NCI-H1105 treated with DMSO at 0.1 percent for 48 hours (cell line): Measurements from ENCODE around the gene PDE6B.
A peak's percentile ranks its signal among the peaks of the same experiment; 100 is the strongest.
"Not testable (repeated sequence)": the region's sequence is repeated elsewhere in the genome, so short reads cannot be mapped to it uniquely, and the experiment has no call there.

Experiments
- DNase-seq: peaks from one replicate; lab custom pipeline; 2025; lab: John Stamatoyannopoulos, UW

Gene PDE6B

DNA sequence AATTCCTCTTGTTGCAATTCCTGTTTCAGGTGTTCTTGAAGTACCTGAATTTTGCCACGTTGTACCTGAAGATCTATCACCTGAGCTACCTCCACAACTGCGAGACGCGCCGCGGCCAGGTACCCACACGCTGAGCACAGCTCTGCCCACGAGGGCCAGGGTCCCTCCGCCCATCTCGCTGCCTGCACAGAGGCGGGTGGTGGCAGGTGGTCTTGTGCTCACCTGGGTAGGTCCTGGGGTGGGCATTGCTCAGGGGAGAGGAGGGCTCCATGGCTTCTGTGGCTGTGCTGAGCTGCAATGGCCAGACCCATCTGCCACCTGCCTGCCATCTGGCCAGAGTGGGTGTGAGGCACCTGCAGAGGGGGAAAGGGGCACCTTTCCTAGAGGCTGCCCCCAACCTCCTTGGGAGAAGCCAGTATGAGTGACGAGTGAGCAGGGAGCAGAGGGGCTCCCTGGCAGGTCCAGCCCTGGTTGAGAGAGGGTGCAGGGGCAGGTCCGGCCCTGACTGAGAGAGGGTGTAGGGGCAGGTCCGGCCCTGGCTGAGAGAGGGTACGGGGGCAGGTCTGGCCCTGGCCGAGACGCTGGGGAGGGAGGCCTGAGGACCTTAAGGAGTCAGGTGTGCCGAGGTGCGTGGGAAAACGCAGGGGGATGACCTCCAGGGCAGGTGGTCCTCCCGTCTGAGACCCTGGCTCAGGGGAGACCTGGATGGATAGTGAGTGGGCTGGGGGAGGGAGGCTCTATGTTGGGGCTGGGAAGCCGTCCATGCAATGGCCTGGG is 10.7 kb downstream of the PDE6B start:
- no peak for DNase-seq

DNA sequence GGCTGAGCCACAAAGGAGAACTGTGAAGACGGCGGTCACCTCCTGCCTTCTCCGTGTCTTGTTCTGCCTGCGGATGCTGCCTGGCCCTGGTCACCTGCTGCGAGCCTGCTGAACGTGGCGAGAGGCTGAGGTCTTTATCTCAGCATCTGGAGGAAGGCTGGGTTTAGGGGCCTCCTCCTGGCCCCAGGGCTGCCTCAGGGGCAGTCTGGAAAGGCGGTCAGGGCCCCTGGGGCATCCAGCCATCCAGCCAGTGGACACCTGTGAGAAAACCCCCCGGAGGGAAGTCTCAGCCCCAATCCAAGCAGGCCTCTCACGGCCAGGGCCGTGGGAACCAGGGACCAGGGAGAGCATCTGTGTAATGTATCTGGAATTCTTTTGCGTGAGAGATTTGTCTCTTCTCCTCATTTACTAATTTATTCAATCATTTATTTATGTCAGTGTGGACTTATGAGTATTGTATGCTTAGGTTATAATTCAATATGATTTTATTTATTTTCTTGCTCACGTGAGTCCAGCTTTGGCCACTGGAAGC is 11.3 kb downstream of the PDE6B start:
- no peak for DNase-seq

DNA sequence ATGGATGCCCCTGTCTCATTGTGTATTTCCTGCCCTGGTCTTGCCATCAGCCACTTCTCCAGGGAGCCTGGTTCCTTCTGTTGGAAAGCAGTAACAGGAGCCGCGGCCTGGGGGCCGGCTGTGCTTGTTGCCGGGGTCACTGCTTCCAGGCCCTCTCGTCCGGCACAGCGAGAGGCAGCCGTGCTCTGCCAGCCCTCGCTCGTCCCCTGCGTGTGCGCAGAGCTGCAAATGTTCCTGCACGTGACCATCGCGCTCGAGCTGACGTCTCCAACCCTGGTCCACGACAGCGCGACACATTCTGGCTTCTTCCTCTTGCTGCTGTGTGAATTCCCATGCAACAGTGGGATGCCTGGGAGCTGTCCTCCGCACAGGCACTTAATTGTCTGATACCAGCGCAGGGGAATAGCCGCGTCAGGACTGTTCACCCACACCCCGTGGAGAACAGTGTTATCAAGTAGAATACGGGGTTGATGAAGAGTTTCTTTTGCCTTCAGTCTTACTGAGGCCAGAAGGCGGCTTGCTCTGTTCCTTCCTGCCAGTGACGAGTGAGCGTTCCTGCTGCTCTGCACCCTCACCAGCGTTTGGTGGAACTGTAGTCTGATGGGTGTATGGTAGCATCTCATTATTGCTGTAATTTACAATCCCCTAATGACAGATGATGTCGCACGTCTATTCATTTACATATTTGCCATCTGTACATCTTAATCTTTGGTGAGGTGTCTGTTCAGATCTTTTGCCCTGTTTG is 12.3 kb downstream of the PDE6B start:
- DNase-seq, result no peak

DNA sequence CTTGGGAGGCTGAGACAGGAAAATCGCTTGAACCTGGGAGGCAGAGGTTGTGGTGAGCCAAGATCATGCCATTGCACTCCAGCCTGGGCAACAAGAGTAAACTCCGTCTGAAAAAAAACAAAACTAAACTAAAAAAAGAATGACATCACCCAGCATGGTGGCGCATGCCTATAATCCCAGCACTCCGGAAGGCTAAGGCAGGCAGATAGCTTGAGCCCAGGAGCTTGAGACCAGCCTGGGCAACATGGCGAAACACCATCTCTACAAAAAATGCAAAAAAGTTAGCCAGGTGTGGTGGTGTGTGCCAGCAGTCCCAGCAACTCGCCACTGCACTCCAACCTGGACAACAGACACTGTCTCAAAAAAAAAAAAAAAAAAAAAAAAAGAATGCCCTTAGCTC is 17.0 kb downstream of the PDE6B start:
- not testable (repeated sequence) for DNase-seq

DNA sequence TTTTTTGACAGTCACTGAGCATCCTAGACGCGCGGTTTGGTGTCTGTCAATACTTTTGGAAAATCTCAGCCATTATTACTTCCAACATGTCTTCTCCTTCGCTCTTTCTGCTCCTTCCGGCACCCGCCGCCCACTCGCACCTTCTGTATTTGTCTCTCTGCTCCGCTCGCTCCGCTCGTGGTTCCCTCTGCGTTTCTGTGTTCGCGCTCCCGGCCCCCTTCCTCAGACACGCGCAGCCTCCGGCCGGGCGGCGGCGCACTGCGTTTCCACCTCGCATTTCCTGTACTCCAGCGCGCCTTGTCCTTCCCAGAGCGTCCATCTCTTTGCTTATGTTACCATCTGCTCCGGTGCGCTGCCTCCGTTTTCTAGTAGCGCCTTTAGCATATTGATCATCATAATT is 21.1 kb downstream of the PDE6B start:
- no peak for DNase-seq

DNA sequence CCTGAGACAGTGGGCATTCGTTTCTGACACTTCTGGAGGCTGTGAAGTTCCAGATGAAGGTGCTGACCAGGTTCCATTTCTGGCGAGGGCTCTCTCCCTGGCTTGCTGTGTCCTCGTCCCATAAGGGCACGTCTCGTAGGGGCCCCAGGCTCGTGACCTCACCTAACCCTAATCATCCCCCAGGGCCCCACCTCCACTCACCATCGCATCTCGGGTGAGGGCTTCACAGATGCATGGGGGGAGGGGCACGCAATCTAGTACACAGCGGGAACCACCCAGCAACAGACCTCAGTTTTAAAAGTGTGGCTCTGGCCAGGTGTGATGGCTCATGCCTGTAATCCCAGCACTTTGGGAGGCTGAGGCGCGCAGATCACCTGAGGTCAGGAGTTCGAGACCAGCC is 22.1 kb downstream of the PDE6B start:
- DNase-seq, result no peak

DNA sequence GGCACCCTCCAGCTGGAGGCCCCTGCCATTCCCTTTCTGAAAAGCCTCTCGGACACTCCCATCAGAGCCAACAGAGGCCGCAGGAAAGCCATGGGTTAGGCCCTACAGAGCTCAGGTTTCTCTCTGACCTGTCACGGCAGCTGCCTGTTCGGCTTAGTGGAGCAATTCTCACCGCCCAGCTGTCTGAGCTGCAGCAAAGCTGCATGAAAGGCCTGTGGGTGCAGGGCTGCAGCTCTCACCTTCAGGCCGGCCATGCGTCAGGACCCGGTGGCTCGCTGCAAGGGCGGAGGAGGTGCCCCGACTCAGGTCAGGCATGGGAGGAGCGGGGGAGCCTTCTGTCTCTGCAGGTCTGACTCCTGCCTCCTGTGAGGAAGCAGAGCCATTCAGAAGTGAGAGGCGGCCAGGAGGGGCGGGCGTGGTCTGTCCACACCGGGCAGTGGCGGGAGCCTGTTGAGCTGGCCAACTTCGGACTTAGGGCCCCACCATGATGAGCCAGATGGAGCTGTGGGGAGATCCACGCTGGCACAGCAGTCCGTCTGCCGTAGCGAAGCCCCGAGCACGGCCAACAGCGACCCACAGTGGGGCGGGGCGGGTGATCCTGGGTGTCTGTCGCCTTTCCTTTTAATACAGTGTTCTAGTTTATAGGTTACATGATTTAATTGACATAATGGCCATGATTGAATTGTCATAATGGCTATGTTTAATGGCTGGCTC is 23.4 kb downstream of the PDE6B start:
- no peak for DNase-seq

DNA sequence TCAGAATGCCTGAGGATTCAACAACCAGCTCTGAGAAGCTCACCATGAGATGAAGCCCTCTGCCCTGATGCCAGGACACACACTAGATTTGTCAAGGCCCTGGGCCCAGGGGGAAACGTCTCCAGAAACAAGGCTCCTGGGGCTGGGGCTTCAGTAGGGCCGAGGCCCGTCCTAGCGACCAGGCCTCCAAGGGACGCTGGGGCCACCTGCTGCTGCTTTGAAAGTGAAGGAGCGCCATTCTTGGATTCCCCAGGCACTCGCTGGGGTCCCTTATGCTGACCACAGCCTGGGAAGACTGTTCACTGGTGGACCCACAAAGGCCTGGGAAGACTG is 23.9 kb downstream of the PDE6B start:
- DNase-seq, result no peak

DNA sequence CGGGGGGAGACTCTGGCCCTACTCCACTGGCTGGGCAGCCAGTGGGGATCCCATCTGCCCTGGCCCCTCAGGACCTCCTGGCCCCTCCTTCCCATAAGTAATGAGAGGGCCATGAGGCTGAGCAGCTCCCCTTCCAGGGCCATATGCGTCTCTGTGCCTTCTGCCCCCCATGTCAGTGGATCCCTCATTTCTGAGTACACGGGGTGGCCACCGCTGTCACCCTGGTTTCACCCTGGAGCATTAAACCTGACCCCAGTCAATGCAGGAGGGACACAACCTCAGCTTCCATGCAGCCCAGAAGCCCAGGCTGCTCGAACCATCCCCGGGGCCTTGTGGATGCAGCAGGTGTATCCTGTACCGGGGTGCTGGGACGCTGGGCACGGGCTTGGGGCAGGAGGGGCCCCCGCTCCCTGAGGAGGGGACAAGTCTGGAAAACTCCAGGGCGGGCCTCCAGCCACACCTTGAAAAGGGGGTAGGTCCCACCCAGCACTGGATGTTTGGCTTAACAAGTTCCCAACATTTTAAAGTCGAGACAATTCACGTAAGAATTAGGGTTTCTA is 24.5 kb downstream of the PDE6B start:
- DNase-seq, result no peak

DNA sequence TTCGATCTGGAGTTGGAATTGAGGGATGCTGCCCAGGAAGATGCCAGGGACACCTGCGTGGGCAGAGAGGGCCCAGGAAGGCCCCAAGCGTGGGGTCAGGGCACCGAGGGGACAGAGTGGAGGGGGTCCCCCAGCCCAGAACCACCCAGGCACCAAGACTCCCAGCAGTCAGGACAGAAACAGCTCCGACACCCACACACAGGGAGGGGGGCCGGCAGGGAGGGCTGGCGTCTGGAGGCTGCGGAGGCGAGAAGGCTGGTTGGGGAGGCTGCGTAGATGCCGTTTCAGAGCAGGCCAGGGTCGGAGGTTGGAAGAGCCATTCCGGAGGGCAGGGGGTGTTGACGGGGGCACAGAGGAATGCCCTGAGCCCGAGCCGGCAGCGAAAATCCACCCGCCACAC is 25.1 kb downstream of the PDE6B start:
- DNase-seq, result no peak

DNA sequence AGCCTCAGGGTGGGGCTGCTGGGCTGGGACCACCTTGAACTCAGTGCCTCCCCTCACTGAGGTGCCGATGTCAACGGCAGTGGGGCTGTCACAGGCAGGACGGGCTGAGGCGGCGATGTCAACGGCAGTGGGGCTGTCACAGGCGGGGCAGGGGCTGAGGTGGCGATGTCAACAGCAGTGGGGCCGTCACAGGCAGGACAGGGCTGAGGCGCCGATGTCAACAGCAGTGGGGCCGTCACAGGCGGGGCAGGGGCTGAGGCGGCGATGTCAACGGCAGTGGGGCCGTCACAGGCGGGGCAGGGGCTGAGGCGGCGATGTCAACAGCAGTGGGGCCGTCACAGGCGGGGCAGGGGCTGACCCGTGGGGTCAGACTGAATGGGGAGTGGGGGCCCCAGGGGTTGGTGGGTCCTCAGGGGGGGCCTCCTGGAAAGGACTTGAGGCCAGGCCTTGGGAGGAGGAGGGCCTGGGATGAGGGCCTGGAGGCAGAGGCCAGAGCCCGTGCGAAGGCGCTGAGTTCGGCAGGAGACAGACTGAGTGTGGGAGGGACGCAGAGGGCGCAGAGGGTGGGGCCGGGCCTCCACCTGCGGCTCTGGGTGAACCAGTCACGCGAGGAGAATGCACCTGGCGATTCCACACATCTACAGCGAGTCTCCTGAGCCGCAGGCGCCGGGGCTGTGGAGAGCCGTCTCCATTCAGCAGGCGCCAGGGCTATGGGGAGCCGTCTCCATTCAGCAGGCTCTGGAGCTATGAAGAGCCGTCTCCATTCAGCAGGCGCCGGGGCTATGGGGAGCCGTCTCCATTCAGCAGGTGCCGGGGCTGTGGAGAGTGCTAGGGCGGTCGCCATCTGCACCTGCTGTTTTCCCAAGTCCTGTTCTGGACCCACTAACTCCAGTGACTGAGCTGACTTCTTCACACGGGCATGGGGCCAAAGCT is 25.8 kb downstream of the PDE6B start:
- peak; percentile 48 for DNase-seq

DNA sequence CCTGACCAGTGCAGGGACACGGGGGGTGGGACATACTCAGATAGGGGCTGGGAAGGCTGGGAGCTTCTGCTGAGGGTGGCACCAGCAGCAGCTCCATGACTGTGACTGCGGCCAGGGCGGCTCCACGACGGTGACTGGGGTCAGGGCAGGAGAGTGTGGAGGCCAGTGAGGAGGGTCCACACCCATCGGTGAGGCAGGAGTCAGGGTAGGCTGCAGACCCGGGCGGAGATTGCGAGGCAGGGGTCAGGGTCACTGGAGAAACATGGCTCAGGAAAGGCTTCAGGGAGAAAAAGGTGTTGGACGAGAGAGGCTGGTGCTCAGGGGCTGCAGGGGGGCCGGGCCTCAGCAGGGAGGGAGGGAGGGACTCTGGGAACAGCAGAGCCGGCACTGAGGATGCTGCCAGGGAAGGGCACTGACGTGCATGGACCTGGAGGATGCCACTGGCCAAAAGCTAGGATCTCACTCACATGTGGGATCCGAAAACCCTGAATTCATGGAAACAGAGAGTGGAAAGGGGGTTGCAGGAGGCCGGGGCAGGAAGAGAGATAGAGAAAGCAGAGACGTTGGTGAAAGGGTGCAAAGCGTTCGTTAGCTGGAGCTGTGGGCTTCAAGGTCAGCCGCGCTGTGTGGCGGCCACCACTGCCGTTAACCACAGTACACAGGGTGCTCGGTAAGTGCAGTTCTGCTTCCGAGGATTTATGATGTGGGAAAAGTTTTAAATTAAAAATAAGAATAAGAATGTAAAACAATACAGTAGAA is 26.7 kb downstream of the PDE6B start:
- DNase-seq, result no peak

DNA sequence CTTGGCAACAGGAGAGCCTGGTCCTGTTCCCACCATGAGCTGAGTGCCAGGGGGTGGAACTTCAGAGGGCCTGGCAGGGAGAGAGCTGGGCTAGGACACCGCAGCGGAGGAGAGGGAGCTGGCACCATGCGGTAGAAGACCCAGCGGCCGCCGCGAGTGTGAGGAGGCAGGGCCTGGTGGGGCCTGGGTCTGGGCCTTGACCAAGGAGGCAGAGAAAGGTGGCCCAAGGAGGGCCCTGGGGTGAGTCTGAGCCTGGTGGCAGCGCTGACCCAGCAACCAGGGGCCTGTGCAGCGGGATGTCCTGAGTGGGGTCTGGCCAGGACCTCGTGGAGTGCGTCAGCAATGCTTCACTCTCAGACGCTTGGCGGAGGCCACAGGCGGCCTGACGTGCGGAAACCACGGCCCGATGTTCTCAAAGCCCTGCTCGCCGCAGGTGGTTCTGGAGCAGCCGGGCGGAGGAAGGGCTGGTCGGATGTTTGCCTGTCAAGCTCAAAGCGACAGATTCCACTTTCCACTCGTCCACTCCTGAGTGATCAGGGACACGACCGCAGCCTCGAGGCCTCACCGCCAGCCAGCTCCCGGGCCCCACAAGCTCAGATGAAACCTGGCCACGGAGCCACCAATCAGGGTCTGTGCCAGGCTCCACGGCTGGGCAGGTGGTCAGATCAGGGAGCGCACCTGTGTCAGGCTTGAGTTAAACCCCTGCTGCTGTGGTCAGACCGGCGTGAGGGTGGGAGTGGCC is 27.9 kb downstream of the PDE6B start:
- no peak for DNase-seq

DNA sequence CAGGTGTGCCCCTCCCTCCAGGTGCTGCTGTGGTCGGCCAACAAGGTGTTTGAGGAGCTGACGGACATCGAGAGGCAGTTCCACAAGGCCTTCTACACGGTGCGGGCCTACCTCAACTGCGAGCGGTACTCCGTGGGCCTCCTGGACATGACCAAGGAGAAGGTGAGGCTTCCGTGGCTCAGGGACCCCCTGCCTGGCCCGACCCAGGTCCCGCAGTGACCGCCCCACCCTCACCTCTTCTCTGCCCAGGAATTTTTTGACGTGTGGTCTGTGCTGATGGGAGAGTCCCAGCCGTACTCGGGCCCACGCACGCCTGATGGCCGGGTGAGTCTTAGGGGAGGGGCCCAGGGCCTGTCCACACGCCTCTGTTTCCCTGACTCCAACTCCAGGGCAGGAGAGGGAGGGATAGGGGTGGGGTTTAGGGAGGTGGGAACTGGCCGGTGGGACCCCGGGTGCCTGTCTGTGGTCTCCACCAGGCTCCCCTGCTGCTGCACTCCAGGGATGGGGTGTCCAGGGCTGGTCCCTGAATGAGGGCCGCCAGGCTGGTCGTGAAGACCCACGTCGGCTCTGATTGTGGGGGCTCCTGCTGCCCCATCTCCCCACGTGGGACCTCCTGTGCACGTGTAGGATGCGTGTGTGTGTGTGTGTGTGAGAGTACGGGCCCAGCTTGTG is 28.6 kb downstream of the PDE6B start:
- no peak for DNase-seq

DNA sequence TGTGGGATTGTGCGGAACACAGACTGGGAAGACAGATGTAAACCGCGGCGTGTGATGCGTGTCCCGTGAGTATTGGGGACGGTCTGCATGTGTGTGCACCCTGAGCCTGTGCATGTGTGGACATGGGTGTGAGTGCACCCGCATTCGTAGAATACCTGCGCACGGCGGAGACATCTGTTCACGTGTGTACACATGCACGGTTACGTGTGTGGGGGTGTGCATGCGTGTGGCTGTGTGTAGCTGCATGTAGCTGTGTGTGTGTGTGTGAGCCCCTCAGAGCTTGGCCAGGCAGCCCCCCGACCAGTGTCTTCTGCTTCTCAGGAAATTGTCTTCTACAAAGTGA is 29.1 kb downstream of the PDE6B start:
- DNase-seq, result no peak

DNA sequence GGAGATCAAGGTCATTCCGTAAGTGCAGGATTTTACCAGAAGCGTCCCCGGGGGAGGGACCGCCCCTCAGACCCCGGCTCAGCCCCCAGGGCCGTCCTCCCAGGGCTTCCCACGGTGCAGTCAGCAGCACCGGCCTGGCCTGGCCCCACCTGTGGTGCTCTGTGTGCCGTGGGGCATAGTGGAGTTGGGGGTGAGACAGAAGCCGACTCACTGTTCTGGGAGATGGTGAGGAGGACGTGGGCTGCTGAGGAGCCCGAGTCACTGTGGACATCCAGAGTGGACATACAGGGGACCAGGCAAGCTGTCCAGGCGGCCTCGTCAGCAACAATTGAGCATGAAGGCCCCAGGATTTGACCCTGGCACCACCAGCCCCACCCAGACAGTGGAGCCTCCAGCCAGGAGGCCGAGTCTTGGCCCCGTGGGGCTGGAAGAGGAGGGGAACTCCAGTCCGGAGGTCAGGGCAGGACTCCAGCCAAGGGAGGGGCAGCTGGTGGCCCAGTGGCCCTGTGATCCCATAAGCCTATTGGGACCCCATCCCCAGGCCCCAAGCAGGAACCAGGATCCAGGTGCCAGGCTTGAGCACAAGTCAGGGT is 29.6 kb downstream of the PDE6B start:
- DNase-seq, result no peak

DNA sequence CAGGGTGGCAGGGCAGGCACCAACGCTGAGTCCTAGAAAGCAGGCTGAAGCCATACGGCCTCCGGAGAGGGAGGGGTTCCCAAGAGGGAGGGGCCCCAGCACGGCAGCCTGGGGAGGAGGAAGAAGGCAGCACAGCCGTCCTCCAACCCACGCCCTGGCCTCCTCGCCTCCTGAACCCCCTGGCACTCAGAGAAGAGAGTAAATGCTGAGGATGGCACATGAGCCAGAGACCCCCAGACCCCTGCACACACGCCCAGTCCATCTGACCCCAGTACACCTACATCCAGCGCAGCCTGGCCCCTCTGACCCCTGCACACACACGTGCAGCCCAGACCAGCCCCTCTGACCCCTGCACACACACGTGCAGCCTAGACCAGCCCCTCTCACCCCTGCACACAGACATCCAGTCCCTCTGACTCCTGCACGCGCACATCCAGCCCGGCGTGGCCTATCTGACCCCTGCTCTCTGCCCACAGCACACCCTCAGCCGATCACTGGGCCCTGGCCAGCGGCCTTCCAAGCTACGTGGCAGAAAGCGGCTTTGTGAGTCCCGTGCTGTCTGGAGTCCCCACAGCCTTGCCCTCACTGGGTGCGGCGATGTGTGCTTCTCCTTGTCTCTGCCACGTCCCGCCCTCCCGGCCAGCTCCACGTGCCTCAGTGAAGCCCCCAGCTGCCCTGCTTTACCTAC is 30.2 kb downstream of the PDE6B start:
- DNase-seq, result no peak
